IPS-11a (cell line): ENCODE results near the gene AGTRAP.

Experiments used
- H3K4me3 ChIP-seq: one replicate; pipeline ENCODE4 v1.5.1; 2013; ENCODE audit warnings: low read depth, low read length, control low read depth

Gene AGTRAP

GRCh38 chr1:11733306-11733705 lies 2.6 kb upstream of the AGTRAP start:
- no peak overlapping the region for H3K4me3 ChIP-seq

GRCh38 chr1:11735531-11735853 lies 444 bp upstream of the AGTRAP start:
- no peak overlapping the region for H3K4me3 ChIP-seq

- H3K4me3 ChIP-seq: peak overlapping the region; percentile 81
These were observed 1.1 kb downstream of the AGTRAP start for GRCh38 chr1:11736746-11737639.

GRCh38 chr1:11738096-11738495 lies 2.2 kb downstream of the AGTRAP start:
- H3K4me3 ChIP-seq: no peak overlapping the region

GRCh38 chr1:11738783-11739182 lies 2.8 kb downstream of the AGTRAP start:
- H3K4me3 ChIP-seq: no peak overlapping the region

- H3K4me3 ChIP-seq: no peak overlapping the region
These were observed 4.6 kb downstream of the AGTRAP start for GRCh38 chr1:11740258-11741192.

GRCh38 chr1:11741482-11741881 lies 5.5 kb downstream of the AGTRAP start:
- no peak overlapping the region for H3K4me3 ChIP-seq

- no peak overlapping the region for H3K4me3 ChIP-seq
These were observed 6.1 kb downstream of the AGTRAP start for GRCh38 chr1:11741919-11742558.

GRCh38 chr1:11744287-11744686 lies 8.4 kb downstream of the AGTRAP start:
- H3K4me3 ChIP-seq: no peak overlapping the region

GRCh38 chr1:11746092-11746491 lies 10.2 kb downstream of the AGTRAP start:
- H3K4me3 ChIP-seq: no peak overlapping the region

GRCh38 chr1:11746795-11747487 lies 11.0 kb downstream of the AGTRAP start:
- H3K4me3 ChIP-seq: no peak overlapping the region

GRCh38 chr1:11748294-11749202 lies 12.6 kb downstream of the AGTRAP start:
- H3K4me3 ChIP-seq: no peak overlapping the region

GRCh38 chr1:11749203-11749689 lies 13.3 kb downstream of the AGTRAP start:
- H3K4me3 ChIP-seq: no peak overlapping the region

GRCh38 chr1:11749996-11750395 lies 14.1 kb downstream of the AGTRAP start:
- no peak overlapping the region for H3K4me3 ChIP-seq

GRCh38 chr1:11751087-11751486 lies 15.2 kb downstream of the AGTRAP start:
- no peak overlapping the region for H3K4me3 ChIP-seq

GRCh38 chr1:11752359-11753088 lies 16.6 kb downstream of the AGTRAP start:
- H3K4me3 ChIP-seq: no peak overlapping the region

- no peak overlapping the region for H3K4me3 ChIP-seq
These were observed 17.7 kb downstream of the AGTRAP start for GRCh38 chr1:11753555-11754208.

GRCh38 chr1:11757047-11757446 lies 21.1 kb downstream of the AGTRAP start:
- H3K4me3 ChIP-seq: no peak overlapping the region
